ENCODE results near the gene QRFP. TPM values are rescaled to one million over a fixed set of nuclear protein-coding genes. Genes with fewer than 3 reads are reported as not detected.
A peak's percentile ranks its signal among the peaks of the same experiment; 100 is the strongest.

QRFP gene
- polyA plus RNA-seq, 2 of the 4 experiments (the other 2 are of a cell fraction) = not detected

DNA sequence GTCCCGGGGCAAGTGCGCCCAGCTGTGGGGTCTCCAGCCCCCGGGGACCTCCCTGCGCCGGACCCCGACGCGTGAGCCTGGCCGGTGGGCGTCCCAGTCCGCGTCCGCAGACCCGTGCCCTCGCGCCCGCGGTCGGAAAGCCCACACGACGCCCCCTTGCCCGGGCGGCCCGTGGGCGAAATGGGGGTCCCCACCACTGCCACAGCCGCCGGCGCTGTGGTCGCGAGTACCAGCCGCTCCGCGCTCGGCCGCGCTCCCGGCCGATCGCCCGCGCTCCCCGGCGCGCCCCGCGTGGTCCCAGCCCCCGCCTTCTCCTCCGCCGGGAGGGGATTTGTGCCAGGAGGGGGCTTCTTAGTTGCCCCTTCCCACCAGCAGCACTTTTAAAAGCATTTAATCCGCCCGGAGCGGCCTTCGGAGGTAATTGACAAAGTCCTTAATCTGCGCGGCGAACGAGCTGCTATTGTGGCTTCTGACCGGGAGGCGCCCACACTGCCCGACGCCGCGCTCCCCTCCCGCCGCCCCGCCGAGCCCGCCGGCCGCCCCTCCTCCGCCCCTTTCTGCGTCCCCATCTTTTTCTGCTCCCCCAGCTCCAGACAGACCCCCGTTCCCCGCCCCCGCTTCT, 42.9 kb upstream of the QRFP start (continued):
- TF ChIP-seq RCOR1 (IDR thresholded peaks at IDR 0.05; ENCODE audit: low read depth, low read length) = no peak
- TF ChIP-seq, protein P1, sequence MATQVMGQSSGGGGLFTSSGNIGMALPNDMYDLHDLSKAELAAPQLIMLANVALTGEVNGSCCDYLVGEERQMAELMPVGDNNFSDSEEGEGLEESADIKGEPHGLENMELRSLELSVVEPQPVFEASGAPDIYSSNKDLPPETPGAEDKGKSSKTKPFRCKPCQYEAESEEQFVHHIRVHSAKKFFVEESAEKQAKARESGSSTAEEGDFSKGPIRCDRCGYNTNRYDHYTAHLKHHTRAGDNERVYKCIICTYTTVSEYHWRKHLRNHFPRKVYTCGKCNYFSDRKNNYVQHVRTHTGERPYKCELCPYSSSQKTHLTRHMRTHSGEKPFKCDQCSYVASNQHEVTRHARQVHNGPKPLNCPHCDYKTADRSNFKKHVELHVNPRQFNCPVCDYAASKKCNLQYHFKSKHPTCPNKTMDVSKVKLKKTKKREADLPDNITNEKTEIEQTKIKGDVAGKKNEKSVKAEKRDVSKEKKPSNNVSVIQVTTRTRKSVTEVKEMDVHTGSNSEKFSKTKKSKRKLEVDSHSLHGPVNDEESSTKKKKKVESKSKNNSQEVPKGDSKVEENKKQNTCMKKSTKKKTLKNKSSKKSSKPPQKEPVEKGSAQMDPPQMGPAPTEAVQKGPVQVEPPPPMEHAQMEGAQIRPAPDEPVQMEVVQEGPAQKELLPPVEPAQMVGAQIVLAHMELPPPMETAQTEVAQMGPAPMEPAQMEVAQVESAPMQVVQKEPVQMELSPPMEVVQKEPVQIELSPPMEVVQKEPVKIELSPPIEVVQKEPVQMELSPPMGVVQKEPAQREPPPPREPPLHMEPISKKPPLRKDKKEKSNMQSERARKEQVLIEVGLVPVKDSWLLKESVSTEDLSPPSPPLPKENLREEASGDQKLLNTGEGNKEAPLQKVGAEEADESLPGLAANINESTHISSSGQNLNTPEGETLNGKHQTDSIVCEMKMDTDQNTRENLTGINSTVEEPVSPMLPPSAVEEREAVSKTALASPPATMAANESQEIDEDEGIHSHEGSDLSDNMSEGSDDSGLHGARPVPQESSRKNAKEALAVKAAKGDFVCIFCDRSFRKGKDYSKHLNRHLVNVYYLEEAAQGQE (IDR thresholded peaks at IDR 0.05) = no peak
- TF ChIP-seq SREBF2 (IDR thresholded peaks at IDR 0.05) = no peak
- no peak for TF ChIP-seq CHD2 (IDR thresholded peaks at IDR 0.05; ENCODE audit: low read length, partially characterized antibody)
- no peak for TF ChIP-seq ELK1 (IDR thresholded peaks at IDR 0.05; ENCODE audit: low read depth, low read length)
- TF ChIP-seq HOXB5 (CRISPR knock-in tag; IDR thresholded peaks at IDR 0.05) = no peak
- TF ChIP-seq EP300 (IDR thresholded peaks at IDR 0.05) = no peak
- TF ChIP-seq ZSCAN20 (CRISPR knock-in tag; IDR thresholded peaks at IDR 0.05) = no peak
- TF ChIP-seq, protein P2, sequence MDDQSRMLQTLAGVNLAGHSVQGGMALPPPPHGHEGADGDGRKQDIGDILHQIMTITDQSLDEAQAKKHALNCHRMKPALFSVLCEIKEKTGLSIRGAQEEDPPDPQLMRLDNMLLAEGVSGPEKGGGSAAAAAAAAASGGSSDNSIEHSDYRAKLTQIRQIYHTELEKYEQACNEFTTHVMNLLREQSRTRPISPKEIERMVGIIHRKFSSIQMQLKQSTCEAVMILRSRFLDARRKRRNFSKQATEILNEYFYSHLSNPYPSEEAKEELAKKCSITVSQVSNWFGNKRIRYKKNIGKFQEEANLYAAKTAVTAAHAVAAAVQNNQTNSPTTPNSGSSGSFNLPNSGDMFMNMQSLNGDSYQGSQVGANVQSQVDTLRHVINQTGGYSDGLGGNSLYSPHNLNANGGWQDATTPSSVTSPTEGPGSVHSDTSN (IDR thresholded peaks at IDR 0.05) = no peak

DNA sequence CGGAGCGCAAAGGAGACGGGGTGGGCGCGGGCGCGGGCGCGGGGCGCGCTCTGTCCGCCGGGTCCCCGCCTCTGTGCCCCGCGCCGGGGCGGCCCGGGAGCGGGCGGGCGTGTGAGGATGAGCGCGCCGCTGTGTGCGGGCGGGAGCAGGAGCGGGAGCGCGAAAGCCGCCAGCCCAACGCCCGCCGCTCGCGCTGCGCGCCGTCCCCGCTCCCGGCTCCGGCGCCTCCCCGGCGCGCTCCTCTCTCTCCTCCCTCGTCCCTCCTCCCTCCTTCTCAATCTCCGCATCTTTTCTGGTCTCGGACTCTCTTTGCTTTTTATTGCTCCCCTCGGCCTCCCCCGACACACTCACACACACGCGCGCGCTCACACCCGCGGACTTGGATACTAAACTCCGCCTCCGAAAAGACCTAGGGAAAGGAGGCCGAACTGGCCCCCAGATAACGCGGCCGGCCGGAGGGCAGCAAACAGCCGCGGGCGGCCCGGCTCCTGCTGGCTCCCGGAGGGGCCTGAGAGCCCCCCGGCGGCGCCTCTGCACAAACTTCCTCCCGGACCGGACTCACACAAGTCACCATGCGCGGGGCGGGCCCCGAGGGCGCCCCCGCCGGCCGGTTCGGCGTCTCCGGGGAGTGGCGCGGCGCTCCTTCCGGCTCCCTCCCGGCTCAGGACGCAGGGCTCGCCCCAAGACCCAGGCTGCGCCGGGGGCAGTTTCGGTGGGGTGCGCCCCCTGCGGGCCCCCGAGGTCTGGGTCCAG, 42.2 kb upstream of the QRFP start, which contains the start of gene FIBCD1:
Gene FIBCD1, minus strand, starts transcription at position 596 of the 753 bp plus-strand sequence. CDS start 640 bp downstream, outside the sequence.
- TF ChIP-seq EHMT2 (IDR thresholded peaks at IDR 0.05; ENCODE audit: low read depth) = no peak
- TF ChIP-seq, protein P3, sequence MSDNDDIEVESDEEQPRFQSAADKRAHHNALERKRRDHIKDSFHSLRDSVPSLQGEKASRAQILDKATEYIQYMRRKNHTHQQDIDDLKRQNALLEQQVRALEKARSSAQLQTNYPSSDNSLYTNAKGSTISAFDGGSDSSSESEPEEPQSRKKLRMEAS (IDR thresholded peaks at IDR 0.05) = peak; percentile 35
- peak; percentile 70; the same call in 1 of the 2 replicates for TF ChIP-seq HDAC2 (IDR thresholded peaks at IDR 0.05)
- no peak for TF ChIP-seq HOXB13 (CRISPR knock-in tag; IDR thresholded peaks at IDR 0.05; ENCODE audit: low read depth)
- peak in 1 of 2 experiments; percentile 11; a peak in 1 of 5 replicates for TF ChIP-seq JUN (IDR thresholded peaks at IDR 0.05)
- TF ChIP-seq RAD21 (conservative IDR thresholded peaks at IDR 0.05 in 1 of 2, IDR thresholded peaks at IDR 0.05 in 1 of 2) = peak in 1 of 2 experiments; percentile 31; a peak in 1 of 5 replicates
- TF ChIP-seq, protein P4, sequence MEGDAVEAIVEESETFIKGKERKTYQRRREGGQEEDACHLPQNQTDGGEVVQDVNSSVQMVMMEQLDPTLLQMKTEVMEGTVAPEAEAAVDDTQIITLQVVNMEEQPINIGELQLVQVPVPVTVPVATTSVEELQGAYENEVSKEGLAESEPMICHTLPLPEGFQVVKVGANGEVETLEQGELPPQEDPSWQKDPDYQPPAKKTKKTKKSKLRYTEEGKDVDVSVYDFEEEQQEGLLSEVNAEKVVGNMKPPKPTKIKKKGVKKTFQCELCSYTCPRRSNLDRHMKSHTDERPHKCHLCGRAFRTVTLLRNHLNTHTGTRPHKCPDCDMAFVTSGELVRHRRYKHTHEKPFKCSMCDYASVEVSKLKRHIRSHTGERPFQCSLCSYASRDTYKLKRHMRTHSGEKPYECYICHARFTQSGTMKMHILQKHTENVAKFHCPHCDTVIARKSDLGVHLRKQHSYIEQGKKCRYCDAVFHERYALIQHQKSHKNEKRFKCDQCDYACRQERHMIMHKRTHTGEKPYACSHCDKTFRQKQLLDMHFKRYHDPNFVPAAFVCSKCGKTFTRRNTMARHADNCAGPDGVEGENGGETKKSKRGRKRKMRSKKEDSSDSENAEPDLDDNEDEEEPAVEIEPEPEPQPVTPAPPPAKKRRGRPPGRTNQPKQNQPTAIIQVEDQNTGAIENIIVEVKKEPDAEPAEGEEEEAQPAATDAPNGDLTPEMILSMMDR (IDR thresholded peaks at IDR 0.05) = peak; percentile 58
- 0 out of 2 replicates have a peak, but pooled peaks have one; percentile 59 for TF ChIP-seq RNF2 (IDR thresholded peaks at IDR 0.05; ENCODE audit: borderline replicate concordance, low read depth)
- TF ChIP-seq ZNF302 (CRISPR knock-in tag; IDR thresholded peaks at IDR 0.05) = no peak
- TF ChIP-seq POLR2AphosphoS2 (conservative IDR thresholded peaks at IDR 0.05; ENCODE audit: low read length) = no peak
- TF ChIP-seq, protein P2 (IDR thresholded peaks at IDR 0.05) = no peak
- Histone ChIP-seq H3K4me1 (peaks cover 42% of the 10 kb centered on the region), H3K4me2 (peak within 1 kb of the TSS; percentile 94), H3K4me3 (peak within 1 kb of the TSS; percentile 63), H3K9me3 (no peaks in the 10 kb centered on the region), H3K27ac (peak within 1 kb of the TSS; percentile 78 to 90)
- ATAC-seq (peak; percentile 48 to 61), DNase-seq (ENCODE audit: low read depth in 1 of 2, low spot score in 1 of 2) (peak; percentile 67 to 73), FAIRE-seq (no peak)
- CTCF ChIA-PET = interaction anchor here (0.7 to 7.8 kb wide), 10 partner anchors 10 to 94 kb away, joined by 3 to 78 read pairs (median 4); no protein-coding TSS in a partner anchor
- WGBS (ENCODE audit: missing lambda C conversion rate) = 2% methylated on average over 60 of the region's 98 CpGs
- POLR2A ChIA-PET = no interaction called here

Measured in A549 (cell line).